Kidney (tissue), 14 donors: Measurements from ENCODE around the gene PKMYT1. TPM values are rescaled to one million over a fixed set of nuclear protein-coding genes. Genes with fewer than 3 reads are reported as not detected.
"Not testable (repeated sequence)": the region's sequence is repeated elsewhere in the genome, so short reads cannot be mapped to it uniquely, and the experiment has no call there.

Experiments used
- DNase-seq, 5 donors: peaks; one replicate each; pipeline ENCODE4 v3.0.0-alpha.2; 2013 to 2020
- FAIRE-seq: peaks from 2 replicates; lab custom pipeline; 2012; peaks lifted over from hg19 to GRCh38; lab: Jason Lieb, UNC
- H3K27ac ChIP-seq, 2 donors: one replicate each; pipeline ENCODE4 v1.7.0; 2013; ENCODE audit warnings: low read depth in 2 of 2, low read length in 2 of 2, inconsistent platforms in 1 of 2
- H3K27me3 ChIP-seq: one replicate; pipeline ENCODE4 v1.7.1; 2013; ENCODE audit warnings: low read length, inconsistent platforms; ENCODE audit not compliant: control insufficient read depth, insufficient read depth
- H3K36me3 ChIP-seq, 3 donors: one replicate each; pipeline versions ENCODE4 v1.7.0 to v1.7.1; 2013; ENCODE audit warnings: low read length in 3 of 3, control low read depth in 1 of 3, inconsistent platforms in 1 of 3; ENCODE audit not compliant: insufficient read depth in 3 of 3, control insufficient read depth in 2 of 3
- H3K4me1 ChIP-seq, 3 donors: one replicate each; pipeline versions ENCODE4 v1.7.0 to v1.7.1; 2013; ENCODE audit warnings: low read length in 3 of 3, inconsistent platforms in 1 of 3, low read depth in 1 of 3; ENCODE audit not compliant: control insufficient read depth in 2 of 3, insufficient read depth in 2 of 3
- H3K4me3 ChIP-seq, 3 donors: one replicate each; pipeline versions ENCODE4 v1.7.0 to v1.8.1; 2013; ENCODE audit warnings: low read length in 3 of 3, control low read depth in 1 of 3, inconsistent platforms in 1 of 3
- H3K9ac ChIP-seq, 3 donors: one replicate each; pipeline versions ENCODE4 v1.7.0 to v1.7.1; 2013; ENCODE audit warnings: low read length in 3 of 3, control low read depth in 1 of 3, inconsistent platforms in 1 of 3
- H3K9me3 ChIP-seq, 3 donors: one replicate each; pipeline versions ENCODE4 v1.7.0 to v1.7.1; 2013; ENCODE audit warnings: low read length in 3 of 3, control low read depth in 1 of 3, inconsistent platforms in 1 of 3; ENCODE audit not compliant: control insufficient read depth in 2 of 3, insufficient read depth in 1 of 3
- intact Hi-C: fragments of 100-400 bp; cut with DNase I; formaldehyde crosslinking; loops from one replicate; pipeline ENCODE4 v1.11.1; 2022
- polyA plus RNA-seq: library from polyadenylated mRNA; stranded (reverse); fragments of 350-450 nt; fragmentation: Illumina TruSeq; extraction: RNeasy Lipid Tissue Mini Kit (QIAGEN cat#74804); gene quantifications from one replicate; pipeline ENCODE4 v1.2.3, GENCODE V29; 2014; ENCODE audit warnings: low read depth, low replicate concordance; ENCODE audit not compliant: insufficient read depth
- total RNA-seq: library from RNA; stranded (reverse); fragmentation: NEBNext Ultra II Directional; extraction: Animal tissue kit (Norgen Biotek cat#: 25700); gene quantifications from one replicate; pipeline ENCODE4 v1.2.1, GENCODE V29; 2021
- TF ChIP-seq, protein P1 (sequence below): IDR thresholded peaks from 3 replicates; pipeline ENCODE4 v1.5.1; 2012; ENCODE audit warnings: mild to moderate bottlenecking, moderate library complexity, borderline replicate concordance; ENCODE audit not compliant: insufficient read depth; ENCODE audit errors: extremely low read depth
- donor health status: control.
- donor health status: control.
- donor health status: control.
- donor health status: control.
- donor health status: control.
- donor health status: DM: yes; HTN: yes; CAD: no.
- donor health status: Normal renal cell carcinoma (clear cell type).

PKMYT1 gene
- total and polyA plus RNA-seq, 2 donors from 2014 or later: 0.97 to 2.2 TPM

DNA sequence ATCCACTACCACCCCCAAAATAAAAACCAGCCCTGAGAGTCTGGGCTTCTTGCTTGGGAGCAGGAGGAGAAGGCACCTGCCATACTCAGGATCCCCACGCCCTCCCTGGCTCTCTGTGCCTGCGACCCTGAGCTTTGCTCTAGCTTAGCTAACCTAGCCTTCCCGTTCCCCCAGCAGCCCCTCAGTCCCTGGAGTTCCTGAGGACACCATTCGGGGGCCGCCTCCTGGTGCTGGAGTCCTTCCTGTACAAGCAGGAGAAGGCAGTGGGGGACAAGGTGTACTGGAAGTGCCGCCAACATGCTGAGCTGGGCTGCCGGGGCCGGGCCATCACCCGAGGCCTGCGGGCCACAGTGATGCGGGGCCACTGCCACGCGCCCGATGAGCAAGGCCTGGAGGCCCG lies 50.0 kb downstream of the PKMYT1 start:
- intact Hi-C loops: no loop called here
- Histone ChIP-seq H3K4me1 (peaks cover 0 to 2% (median 0%) of the 10 kb centered on the region in 3 donors), H3K27me3 (no peaks in the 10 kb centered on the region), H3K9me3 (no peaks in the 10 kb centered on the region), H3K27ac (no peak overlapping the region), H3K36me3 (peaks cover 0 to 5% (median 0%) of the 10 kb centered on the region in 3 donors), H3K9ac (no peak overlapping the region), H3K4me3 (no peak overlapping the region)
- TF ChIP-seq, protein P1, sequence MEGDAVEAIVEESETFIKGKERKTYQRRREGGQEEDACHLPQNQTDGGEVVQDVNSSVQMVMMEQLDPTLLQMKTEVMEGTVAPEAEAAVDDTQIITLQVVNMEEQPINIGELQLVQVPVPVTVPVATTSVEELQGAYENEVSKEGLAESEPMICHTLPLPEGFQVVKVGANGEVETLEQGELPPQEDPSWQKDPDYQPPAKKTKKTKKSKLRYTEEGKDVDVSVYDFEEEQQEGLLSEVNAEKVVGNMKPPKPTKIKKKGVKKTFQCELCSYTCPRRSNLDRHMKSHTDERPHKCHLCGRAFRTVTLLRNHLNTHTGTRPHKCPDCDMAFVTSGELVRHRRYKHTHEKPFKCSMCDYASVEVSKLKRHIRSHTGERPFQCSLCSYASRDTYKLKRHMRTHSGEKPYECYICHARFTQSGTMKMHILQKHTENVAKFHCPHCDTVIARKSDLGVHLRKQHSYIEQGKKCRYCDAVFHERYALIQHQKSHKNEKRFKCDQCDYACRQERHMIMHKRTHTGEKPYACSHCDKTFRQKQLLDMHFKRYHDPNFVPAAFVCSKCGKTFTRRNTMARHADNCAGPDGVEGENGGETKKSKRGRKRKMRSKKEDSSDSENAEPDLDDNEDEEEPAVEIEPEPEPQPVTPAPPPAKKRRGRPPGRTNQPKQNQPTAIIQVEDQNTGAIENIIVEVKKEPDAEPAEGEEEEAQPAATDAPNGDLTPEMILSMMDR: no peak
- FAIRE-seq (no peak), DNase-seq (no peak)

DNA sequence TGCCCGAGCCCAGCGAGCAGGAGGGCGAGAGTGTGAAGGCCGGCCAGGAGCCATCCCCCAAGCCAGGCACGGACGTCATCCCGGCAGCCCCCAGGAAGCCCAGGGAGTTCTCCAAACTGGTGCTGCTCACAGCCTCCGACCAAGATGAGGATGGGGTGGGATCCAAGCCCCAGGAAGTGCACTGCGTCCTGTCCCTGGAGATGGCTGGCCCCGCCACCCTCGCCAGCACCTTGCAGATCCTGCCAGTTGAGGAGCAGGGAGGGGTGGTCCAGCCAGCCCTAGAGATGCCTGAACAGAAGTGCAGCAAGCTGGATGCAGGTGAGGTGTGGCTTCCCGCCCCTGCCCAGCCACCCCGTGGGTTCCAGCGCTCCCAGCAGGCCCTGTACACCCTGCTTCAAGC lies 50.6 kb downstream of the PKMYT1 start:
- no peak for FAIRE-seq

DNA sequence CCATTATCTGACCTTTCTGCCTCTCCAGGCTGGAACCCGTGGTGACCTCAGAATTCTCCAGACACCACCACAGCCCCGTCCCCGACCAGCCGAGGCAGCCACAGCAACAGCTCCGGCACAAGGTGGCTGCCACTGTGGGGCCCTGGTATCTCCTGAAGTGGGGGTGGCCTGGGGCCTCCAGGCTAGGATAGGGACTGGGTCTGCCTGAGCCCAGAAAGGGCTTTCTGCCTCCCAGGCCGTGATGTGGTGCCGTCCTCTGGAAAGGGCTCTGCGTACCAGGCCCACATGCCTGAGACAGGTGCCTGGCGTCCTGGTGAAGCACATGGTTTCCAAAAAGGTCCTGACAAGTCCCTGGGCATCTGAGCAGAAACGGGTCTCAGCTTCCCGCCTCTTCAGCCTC lies 51.5 kb downstream of the PKMYT1 start:
- no peak for DNase-seq
- Histone ChIP-seq H3K9me3 (no peaks in the 10 kb centered on the region), H3K4me3 (no peak overlapping the region), H3K4me1 (peaks cover 0 to 2% (median 0%) of the 10 kb centered on the region in 3 donors), H3K36me3 (peaks cover 0 to 7% (median 0%) of the 10 kb centered on the region in 3 donors), H3K27me3 (no peaks in the 10 kb centered on the region), H3K9ac (no peak overlapping the region), H3K27ac (no peak overlapping the region)
- intact Hi-C loops: no loop called here
- TF ChIP-seq, protein P1: no peak
- no peak for FAIRE-seq

More for the DNA sequence above, 50.6 kb downstream of the PKMYT1 start:
- Histone ChIP-seq H3K27ac (no peak overlapping the region), H3K9me3 (no peaks in the 10 kb centered on the region), H3K9ac (no peak overlapping the region), H3K36me3 (peaks cover 0 to 7% (median 0%) of the 10 kb centered on the region in 3 donors), H3K4me3 (no peak overlapping the region), H3K4me1 (peaks cover 0 to 2% (median 0%) of the 10 kb centered on the region in 3 donors), H3K27me3 (no peaks in the 10 kb centered on the region)
- TF ChIP-seq, protein P1: no peak
- DNase-seq: no peak
- intact Hi-C loops: no loop called here

DNA sequence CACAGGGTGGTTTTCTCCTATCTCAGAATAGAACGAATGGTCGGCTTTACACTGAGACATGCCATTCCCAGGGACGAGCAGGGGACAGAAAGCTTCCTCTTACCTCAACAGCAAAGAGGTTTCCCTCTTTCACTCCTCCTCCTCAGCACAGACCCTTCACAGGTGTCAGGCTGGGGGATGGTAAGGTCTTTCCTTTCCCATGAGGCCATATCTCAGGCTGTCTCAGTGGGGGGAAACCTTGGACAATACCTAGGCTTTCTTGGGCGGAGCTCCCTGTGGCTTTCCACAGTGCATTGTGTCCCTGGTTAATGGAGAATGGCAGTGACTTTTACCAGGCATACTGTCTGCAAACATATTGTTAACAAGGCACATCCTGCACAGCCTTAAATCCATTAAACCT lies 52.1 kb downstream of the PKMYT1 start:
- H3K27me3 ChIP-seq, FAIRE-seq, H3K4me1 ChIP-seq, intact Hi-C loops, H3K9me3 ChIP-seq, DNase-seq, H3K36me3 ChIP-seq, H3K9ac ChIP-seq, H3K4me3 ChIP-seq, H3K27ac ChIP-seq: not testable (repeated sequence)
